ENCODE measurements around the gene MRPS35.

MRPS35 gene

DNA sequence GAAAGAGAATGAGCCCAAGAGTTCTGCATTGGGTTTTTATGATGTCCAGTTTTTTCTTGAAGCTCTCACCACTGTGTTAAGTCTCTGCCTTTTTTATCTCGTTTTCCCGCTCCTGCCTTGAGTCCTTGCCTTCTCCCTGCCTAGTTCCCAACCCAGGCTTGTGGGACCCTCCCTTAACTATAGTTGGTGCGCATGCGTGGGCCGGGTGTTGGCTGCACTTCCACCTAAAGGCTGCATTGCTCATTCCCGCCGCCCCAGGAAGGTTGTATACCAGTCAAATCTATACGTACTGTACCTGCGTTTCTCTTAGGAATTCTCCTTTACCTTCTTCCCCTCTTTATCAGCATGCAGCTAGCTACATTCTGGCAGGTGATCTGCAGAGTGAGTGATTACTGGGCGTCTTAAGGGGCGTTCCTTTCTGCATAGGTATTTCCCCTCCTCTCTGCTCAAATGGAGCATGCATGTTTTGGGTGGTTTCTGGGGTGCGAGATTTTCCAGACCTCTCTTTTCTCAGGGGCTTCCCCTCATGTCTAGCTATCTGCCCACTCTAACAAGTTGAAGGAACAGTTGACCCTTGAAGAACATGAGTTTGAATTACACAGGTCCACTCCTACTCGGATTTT is 21.0 kb upstream of the MRPS35 start:
- in situ Hi-C loops (cut with HindIII; ENCODE audit: low sequenced_read_pairs): no loop called here
- TF ChIP-seq, protein P1, sequence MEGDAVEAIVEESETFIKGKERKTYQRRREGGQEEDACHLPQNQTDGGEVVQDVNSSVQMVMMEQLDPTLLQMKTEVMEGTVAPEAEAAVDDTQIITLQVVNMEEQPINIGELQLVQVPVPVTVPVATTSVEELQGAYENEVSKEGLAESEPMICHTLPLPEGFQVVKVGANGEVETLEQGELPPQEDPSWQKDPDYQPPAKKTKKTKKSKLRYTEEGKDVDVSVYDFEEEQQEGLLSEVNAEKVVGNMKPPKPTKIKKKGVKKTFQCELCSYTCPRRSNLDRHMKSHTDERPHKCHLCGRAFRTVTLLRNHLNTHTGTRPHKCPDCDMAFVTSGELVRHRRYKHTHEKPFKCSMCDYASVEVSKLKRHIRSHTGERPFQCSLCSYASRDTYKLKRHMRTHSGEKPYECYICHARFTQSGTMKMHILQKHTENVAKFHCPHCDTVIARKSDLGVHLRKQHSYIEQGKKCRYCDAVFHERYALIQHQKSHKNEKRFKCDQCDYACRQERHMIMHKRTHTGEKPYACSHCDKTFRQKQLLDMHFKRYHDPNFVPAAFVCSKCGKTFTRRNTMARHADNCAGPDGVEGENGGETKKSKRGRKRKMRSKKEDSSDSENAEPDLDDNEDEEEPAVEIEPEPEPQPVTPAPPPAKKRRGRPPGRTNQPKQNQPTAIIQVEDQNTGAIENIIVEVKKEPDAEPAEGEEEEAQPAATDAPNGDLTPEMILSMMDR (IDR thresholded peaks at IDR 0.05; ENCODE audit: low read depth, low read length): no peak

DNA sequence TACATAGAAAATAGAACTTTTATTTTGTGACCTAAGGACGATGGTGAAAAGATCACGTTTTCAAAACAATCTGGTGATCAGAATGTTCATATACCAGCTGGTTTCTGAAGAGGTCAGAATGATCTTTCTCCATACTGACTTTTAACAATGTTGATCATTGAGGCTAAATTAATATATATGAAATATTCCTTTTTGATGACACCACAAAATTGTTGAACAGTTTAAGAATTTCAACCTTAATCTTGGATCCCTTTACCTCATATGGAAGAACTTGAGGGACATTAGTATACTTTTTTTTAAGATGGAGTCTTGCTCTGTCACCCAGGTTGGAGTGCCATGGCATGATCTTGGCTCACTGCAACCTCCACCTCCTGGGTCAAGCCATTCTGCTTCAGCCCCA is 17.2 kb upstream of the MRPS35 start:
- in situ Hi-C loops (cut with HindIII; ENCODE audit: low sequenced_read_pairs): no loop called here
- no peak overlapping the region for H3K4me3 ChIP-seq (ENCODE audit: low read depth, low read length)
- no peak for DNase-seq (ENCODE audit: low read depth, low spot score)
- TF ChIP-seq, protein P1 (IDR thresholded peaks at IDR 0.05; ENCODE audit: low read depth, low read length): no peak

More for the DNA sequence above, 21.0 kb upstream of the MRPS35 start:
- H3K4me3 ChIP-seq (ENCODE audit: low read depth, low read length): no peak overlapping the region
- DNase-seq (ENCODE audit: low read depth, low spot score): no peak

DNA sequence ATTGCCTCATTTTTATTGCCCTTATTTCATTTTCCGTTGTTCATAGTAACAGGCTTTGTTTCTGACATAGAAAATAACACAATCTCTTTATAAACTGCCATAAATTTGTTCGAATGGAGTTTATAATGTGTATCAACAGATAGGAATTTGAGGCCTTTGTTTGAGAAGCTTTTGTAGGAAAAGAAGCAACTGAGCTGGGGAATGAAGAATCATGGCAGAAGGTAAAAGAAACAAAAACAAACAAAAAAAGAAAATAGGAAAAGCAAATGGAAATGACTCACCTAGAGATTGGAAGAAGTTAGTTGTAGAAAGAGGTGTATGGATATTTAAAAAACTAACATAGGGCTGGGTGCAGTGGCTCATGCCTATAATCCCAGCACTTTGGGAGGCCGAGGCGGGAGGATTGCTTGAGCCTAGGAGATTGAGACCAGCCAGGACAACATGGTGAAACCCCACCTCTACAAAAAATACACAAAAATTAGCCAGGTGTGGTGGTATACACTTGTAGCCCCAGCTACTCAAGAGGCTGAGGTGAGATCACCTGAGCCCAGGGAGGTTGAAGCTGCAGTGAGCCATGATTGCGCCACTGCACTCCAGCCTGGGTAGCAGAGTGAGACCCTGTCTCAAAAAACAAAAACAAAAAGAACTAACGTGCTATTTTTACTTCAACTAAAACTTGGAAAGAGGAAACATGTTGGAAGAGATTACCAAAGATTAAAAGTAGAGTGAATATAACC is 14.9 kb upstream of the MRPS35 start:
- no peak for DNase-seq (ENCODE audit: low read depth, low spot score)
- in situ Hi-C loops (cut with HindIII; ENCODE audit: low sequenced_read_pairs): no loop called here
- H3K4me3 ChIP-seq (ENCODE audit: low read depth, low read length): no peak overlapping the region
- TF ChIP-seq, protein P1 (IDR thresholded peaks at IDR 0.05; ENCODE audit: low read depth, low read length): no peak

DNA sequence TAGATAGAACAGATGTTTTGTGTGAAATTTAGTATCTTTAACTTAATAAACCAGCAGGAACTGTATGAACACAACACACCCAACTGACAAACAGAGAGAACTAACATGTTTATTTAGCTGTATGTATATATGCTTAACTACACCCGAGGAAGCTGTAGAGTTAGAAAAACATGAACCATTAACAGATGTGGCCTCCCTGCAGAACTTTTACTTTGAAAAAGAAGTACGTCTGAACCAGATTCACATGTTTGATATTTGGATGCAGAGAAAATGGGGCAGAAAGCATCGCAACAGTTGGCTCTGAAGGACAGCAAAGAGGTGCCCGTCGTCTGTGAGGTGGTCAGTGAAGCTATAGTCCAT is 14.4 kb upstream of the MRPS35 start, which contains the start of gene REP15:
REP15 (plus strand) TSS at position 155 of the 360 bp plus-strand sequence; CDS start at position 271, 116 bp downstream.
- TF ChIP-seq, protein P1 (IDR thresholded peaks at IDR 0.05; ENCODE audit: low read depth, low read length): no peak
- H3K4me3 ChIP-seq (ENCODE audit: low read depth, low read length): no peak within 1 kb of the TSS
- in situ Hi-C loops (cut with HindIII; ENCODE audit: low sequenced_read_pairs): no loop called here
- no peak for DNase-seq (ENCODE audit: low read depth, low spot score)

DNA sequence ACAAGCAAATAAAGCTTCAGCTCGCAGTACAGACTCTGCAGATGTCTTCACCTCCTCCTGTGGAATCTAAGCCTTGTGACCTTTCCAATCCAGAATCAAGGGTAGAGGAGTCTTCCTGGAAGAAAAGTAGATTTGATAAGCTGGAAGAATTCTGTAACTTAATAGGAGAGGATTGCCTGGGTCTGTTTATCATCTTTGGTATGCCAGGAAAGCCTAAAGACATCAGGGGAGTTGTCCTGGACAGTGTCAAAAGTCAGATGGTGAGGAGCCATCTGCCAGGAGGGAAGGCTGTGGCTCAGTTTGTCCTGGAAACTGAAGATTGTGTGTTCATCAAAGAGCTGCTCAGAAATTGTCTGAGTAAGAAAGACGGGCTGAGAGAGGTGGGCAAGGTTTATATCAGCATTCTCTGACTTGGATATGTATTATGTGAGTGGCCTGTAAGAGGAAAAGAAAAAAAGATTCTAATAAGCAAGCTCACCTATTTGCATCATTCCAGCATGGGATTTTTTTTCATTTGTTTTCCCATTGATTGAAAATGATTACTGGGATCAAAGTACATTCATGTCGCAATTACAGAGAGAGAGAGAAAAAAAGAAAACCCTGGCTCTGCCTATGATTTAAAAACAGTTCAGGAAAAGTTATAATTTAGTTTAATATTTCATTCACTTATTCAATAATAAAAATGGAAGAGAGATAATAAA is 13.6 kb upstream of the MRPS35 start:
- TF ChIP-seq, protein P1 (IDR thresholded peaks at IDR 0.05; ENCODE audit: low read depth, low read length): no peak
- in situ Hi-C loops (cut with HindIII; ENCODE audit: low sequenced_read_pairs): no loop called here
- no peak overlapping the region for H3K4me3 ChIP-seq (ENCODE audit: low read depth, low read length)
- no peak for DNase-seq (ENCODE audit: low read depth, low spot score)

DNA sequence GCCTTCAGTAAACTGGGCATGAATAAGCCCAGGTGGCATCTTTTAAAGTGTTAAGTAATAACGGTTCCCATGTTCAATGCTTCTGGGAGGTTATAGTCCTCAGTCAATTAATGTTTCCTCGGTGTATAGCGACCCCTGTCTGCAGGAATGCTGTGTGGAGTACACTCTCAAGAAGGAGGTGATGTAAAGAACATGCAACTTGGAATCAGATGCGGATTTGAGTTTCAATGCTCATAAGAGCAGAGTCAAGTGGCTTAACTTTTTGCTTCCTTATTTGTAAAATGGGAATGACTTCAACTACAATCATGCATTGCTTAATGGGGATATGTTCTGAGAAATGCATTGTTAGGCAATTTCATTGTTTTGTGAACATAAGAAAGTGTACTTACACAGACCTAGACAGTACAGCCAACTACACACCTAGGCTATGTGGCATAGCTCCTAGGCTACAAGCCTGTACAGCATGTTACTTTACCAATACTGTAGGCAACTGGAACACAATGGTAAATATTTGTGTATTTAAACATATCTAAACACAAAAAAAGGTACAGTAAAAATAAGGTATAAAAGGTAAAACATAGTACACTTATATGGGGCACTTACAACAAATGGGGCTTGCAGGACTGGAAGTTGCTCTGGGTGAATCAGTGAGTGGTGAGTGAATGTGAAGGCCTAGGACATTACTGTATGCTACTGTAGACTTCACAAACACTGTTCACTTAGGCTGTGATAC is 6.7 kb upstream of the MRPS35 start:
- in situ Hi-C loops (cut with HindIII; ENCODE audit: low sequenced_read_pairs): no loop called here
- TF ChIP-seq, protein P1 (IDR thresholded peaks at IDR 0.05; ENCODE audit: low read depth, low read length): peak; percentile 85
- DNase-seq (ENCODE audit: low read depth, low spot score): peak; percentile 89
- no peak overlapping the region for H3K4me3 ChIP-seq (ENCODE audit: low read depth, low read length)
